NCI-H1436 (cell line): ENCODE data around the gene BOLA2B.

ENCODE experiments used
- DNase-seq: peaks from one replicate; lab custom pipeline; 2025; lab: John Stamatoyannopoulos, UW

BOLA2B gene

DNA sequence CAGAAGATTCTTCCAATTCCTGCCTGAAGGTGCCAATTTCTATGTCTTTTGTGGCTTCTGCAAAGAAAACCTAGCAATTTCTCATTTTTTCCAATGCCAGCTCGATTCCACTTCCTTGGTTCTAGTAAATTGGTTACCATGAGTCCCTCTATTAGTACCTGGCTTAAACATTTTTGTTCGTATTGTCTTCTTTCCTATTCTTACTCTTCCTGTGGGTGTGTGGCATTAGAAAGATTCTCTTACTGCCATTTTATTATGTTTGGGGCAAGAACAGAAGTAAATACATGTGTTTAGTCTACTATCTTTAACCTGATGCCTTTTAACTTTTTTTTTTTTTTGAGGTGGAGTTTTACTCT is 50.1 kb downstream of the BOLA2B start:
- no peak for DNase-seq
